GM23338 (cell line): Measurements from ENCODE around the gene RAB21. TPM values are rescaled to one million over a fixed set of nuclear protein-coding genes. Genes with fewer than 3 reads are reported as not detected.

ENCODE experiments used
- ATAC-seq: fragments of 200-7000 bp; cut with Tn5 transposase; 3 replicates; pipeline ENCODE4 v1.9.1; 2020
- DNase-seq: peaks from one replicate; pipeline ENCODE4 v3.0.0-alpha.2; 2015; ENCODE audit warnings: low spot score
- H2AFZ ChIP-seq: fragments of 200-600 bp; sonication (generic); 2 replicates; pipeline ENCODE4 v1.8.0; 2016; ENCODE audit warnings: antibody characterized with exemption, mild to moderate bottlenecking, moderate library complexity
- H3F3A ChIP-seq: fragments of 200-600 bp; sonication (generic); replicated peaks from 2 replicates; pipeline ENCODE4 v1.8.0; 2017; ENCODE audit warnings: antibody characterized with exemption, mixed run types, low read depth
- H3K27ac ChIP-seq: fragments of 200-600 bp; sonication (generic); 2 replicates; pipeline ENCODE4 v1.6.1; 2016; ENCODE audit warnings: low read depth
- H3K27me3 ChIP-seq: fragments of 200-600 bp; sonication (generic); 2 replicates; pipeline ENCODE4 v1.8.0; 2016; ENCODE audit warnings: mild to moderate bottlenecking, mixed run types, moderate library complexity; ENCODE audit not compliant: insufficient read depth
- H3K36me3 ChIP-seq: fragments of 200-600 bp; sonication (generic); 2 replicates; pipeline ENCODE4 v1.8.0; 2016; ENCODE audit warnings: mild to moderate bottlenecking; ENCODE audit not compliant: insufficient read depth
- H3K4me1 ChIP-seq: fragments of 200-600 bp; sonication (generic); 2 replicates; pipeline ENCODE4 v1.8.0; 2016; ENCODE audit warnings: mild to moderate bottlenecking, moderate library complexity; ENCODE audit not compliant: insufficient read depth
- H3K4me2 ChIP-seq: fragments of 200-600 bp; sonication (generic); 2 replicates; pipeline ENCODE4 v1.7.1; 2017; ENCODE audit warnings: mixed run types
- H3K4me3 ChIP-seq: fragments of 200-600 bp; sonication (generic); 2 replicates; pipeline ENCODE4 v1.6.1; 2016; ENCODE audit warnings: mixed run types
- H3K79me2 ChIP-seq: fragments of 200-600 bp; sonication (generic); replicated peaks from 2 replicates; pipeline ENCODE4 v1.8.0; 2017; ENCODE audit warnings: mild to moderate bottlenecking; ENCODE audit not compliant: insufficient read depth
- H3K9me2 ChIP-seq: fragments of 200-600 bp; sonication (generic); 2 replicates; pipeline ENCODE4 v1.8.0; 2017; ENCODE audit not compliant: insufficient read depth
- H4K20me1 ChIP-seq: fragments of 200-600 bp; sonication (generic); replicated peaks from 2 replicates; pipeline ENCODE4 v1.8.0; 2017; ENCODE audit warnings: mild to moderate bottlenecking; ENCODE audit not compliant: insufficient read depth
- H3K27ac Mint-ChIP-seq: 2 replicates; pipeline ENCODE4 v1.8.0; 2020; ENCODE audit warnings: inconsistent platforms, mild to moderate bottlenecking, moderate library complexity, mixed read lengths
- H3K27me3 Mint-ChIP-seq: 3 replicates; pipeline ENCODE4 v1.8.0; 2022; ENCODE audit warnings: low read depth, mild to moderate bottlenecking, moderate library complexity, mixed read lengths, inconsistent platforms; ENCODE audit not compliant: insufficient read depth, poor library complexity
- H3K36me3 Mint-ChIP-seq: 3 replicates; pipeline ENCODE4 v1.8.0; 2021; ENCODE audit warnings: low read depth, mild to moderate bottlenecking, inconsistent platforms, moderate library complexity, mixed read lengths
- H3K4me1 Mint-ChIP-seq: 3 replicates; pipeline ENCODE4 v1.8.0; 2020; ENCODE audit warnings: mild to moderate bottlenecking, inconsistent platforms, mixed read lengths
- H3K4me3 Mint-ChIP-seq: 3 replicates; pipeline ENCODE4 v1.8.0; 2021; ENCODE audit warnings: moderate library complexity, mild to moderate bottlenecking, inconsistent platforms, mixed read lengths
- H3K9me3 Mint-ChIP-seq: 3 replicates; pipeline ENCODE4 v1.8.0; 2020; ENCODE audit warnings: moderate library complexity, mild to moderate bottlenecking, inconsistent platforms, mixed read lengths
- CTCF ChIP-seq, 2 experiments: fragments of 200-600 bp in 1 of 2; sonication (generic) in 1 of 2; conservative IDR thresholded peaks; 2 replicates each; pipeline versions ENCODE4 v1.5.1 to v1.6.1; 2016 to 2017; ENCODE audit warnings: antibody characterized with exemption in 2 of 2, low read depth in 2 of 2, mild to moderate bottlenecking in 2 of 2, moderate library complexity in 1 of 2
- EZH2phosphoT487 ChIP-seq: fragments of 200-600 bp; sonication (generic); IDR thresholded peaks from one replicate; pipeline ENCODE4 v1.8.1; 2018; ENCODE audit warnings: antibody characterized with exemption; ENCODE audit not compliant: unreplicated experiment
- NANOG ChIP-seq: IDR thresholded peaks from 2 replicates; pipeline ENCODE4 v1.6.1; 2016; ENCODE audit warnings: antibody characterized with exemption, borderline replicate concordance
- POLR2AphosphoS5 ChIP-seq: IDR thresholded peaks from 2 replicates; pipeline ENCODE4 v1.6.1; 2016; ENCODE audit warnings: antibody characterized with exemption, low read depth
- STAT1 ChIP-seq: IDR thresholded peaks from one replicate; pipeline ENCODE4 v1.6.1; 2016; ENCODE audit warnings: antibody characterized with exemption; ENCODE audit not compliant: unreplicated experiment
- ZNF114 ChIP-seq: fragments of 250-450 bp; sonication (Bioruptor Pico); IDR thresholded peaks from 2 replicates; pipeline ENCODE4 v1.5.0; 2020; ENCODE audit warnings: mild to moderate bottlenecking, moderate library complexity
- ZNF331 ChIP-seq: fragments of 250-450 bp; sonication (Bioruptor Pico); IDR thresholded peaks from 2 replicates; pipeline ENCODE4 v1.5.0; 2020; ENCODE audit warnings: low read depth, mild to moderate bottlenecking, moderate library complexity
- ZNF462 ChIP-seq: fragments of 250-450 bp; sonication (Bioruptor Pico); IDR thresholded peaks from 2 replicates; pipeline ENCODE4 v1.5.0; 2020; ENCODE audit warnings: mild to moderate bottlenecking, moderate library complexity
- polyA plus RNA-seq: library from polyadenylated mRNA; unstranded; fragments of >200 nt; fragmentation: Nextera tagmentation; extraction: Ambion mirVana; gene quantifications from 2 replicates; pipeline ENCODE4 v1.2.1, GENCODE V29; 2016
- total RNA-seq: library from RNA; depleted of rRNA; stranded (reverse); fragments of >200 nt; shearing (Covaris generic); gene quantifications from 2 replicates; pipeline ENCODE4 v1.2.3, GENCODE V29; 2014
- TF ChIP-seq, protein P1 (sequence below): IDR thresholded peaks from 2 replicates; pipeline ENCODE4 v1.6.1; 2016; ENCODE audit warnings: antibody characterized with exemption

The RAB21 gene
- total and polyA plus RNA-seq, 2 experiments from 2014 or later, result 9.8 to 27.2 TPM

DNA sequence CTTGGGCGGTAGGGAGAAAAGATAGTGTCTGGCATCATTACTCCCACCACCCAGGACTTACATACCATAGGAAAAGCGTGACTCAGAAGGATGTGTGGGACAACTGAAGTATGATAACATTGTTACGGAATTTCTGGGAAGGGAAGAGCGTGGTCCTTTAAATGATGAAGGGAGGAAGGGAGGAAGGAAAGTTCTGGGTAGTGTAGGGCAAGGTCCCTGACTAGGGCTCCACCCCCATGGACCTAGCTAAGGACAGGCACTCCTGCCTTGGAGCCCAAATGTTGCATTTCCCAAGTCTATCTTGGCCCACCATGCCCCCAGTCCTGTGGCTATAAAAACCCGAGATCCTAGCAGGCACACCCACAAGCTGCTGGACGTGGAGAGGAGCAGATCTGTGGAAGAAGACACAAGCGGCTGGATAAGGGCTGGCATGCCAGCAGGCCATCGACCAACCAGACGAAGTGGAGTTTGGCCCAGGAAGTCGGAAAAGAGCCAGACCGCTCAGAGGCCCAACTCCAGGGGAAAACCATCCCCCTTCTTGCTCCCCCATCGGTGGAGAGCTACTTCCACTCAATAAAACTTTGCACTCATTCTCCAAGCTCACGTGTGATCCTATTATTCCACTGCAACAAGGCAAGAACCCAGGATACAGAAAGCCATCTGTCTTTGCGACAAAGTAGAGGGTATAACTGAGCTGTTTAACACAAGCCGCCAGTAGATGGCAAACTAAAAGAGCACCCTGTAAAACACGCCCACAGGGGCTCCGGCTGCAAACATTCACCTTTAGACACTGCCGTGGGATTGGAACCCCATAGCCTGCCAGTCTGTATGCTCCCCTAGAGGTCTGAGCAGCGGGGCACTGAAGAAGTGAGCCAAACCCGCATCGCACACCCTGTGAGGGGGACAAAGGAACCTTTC, 23.0 kb upstream of the RAB21 start:
- DNase-seq, result peak; percentile 76
- Histone ChIP-seq H3K79me2 (no peaks in the 10 kb centered on the region), H3K4me3 (no peak overlapping the region), H3K27ac (no peak overlapping the region), H4K20me1 (no peaks in the 10 kb centered on the region), H3K4me2 (no peak overlapping the region), H3K9me2 (peaks cover 5% of the 10 kb centered on the region; the same call in 1 of the 2 replicates), H3K36me3 (no peaks in the 10 kb centered on the region), H3F3A (no peaks in the 10 kb centered on the region), H3K4me1 (no peaks in the 10 kb centered on the region), H2AFZ (peak overlapping the region; percentile 82), H3K27me3 (no peaks in the 10 kb centered on the region)
- no peaks in the 10 kb centered on the region for H3K9me3 Mint-ChIP-seq
- no peaks in the 10 kb centered on the region for H3K36me3 Mint-ChIP-seq
- no peak overlapping the region for H3K4me3 Mint-ChIP-seq
- H3K27ac Mint-ChIP-seq, result no peak overlapping the region
- H3K4me1 Mint-ChIP-seq, result peaks cover 4% of the 10 kb centered on the region
- peaks cover 2% of the 10 kb centered on the region for H3K27me3 Mint-ChIP-seq
- peak; percentile 99 for ATAC-seq
- peak; percentile 51 to 57 for TF ChIP-seq CTCF (conservative IDR thresholded peaks at IDR 0.05; ENCODE audit: low read depth in 2 of 2)
- no peak for TF ChIP-seq EZH2phosphoT487

DNA sequence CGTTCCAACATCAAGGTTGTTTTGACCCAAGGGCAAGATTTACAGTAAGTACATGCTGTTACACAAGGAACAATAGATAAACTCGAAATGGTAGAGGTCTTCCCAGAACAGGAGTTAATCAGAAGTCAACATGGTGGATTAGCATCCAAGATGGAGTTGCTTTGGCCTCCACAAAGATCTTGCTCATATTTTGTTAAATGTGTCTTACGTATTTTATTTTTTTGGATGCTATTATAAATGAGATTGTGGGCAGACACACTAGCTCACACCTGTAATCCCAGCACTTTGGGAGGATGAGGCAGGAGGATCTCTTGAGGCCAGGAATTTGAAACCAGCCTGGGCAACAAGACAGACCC, 22.3 kb upstream of the RAB21 start:
- H2AFZ ChIP-seq, result peak overlapping the region; percentile 82
- no peak for TF ChIP-seq CTCF (conservative IDR thresholded peaks at IDR 0.05; ENCODE audit: low read depth in 2 of 2)
- TF ChIP-seq, protein P1, sequence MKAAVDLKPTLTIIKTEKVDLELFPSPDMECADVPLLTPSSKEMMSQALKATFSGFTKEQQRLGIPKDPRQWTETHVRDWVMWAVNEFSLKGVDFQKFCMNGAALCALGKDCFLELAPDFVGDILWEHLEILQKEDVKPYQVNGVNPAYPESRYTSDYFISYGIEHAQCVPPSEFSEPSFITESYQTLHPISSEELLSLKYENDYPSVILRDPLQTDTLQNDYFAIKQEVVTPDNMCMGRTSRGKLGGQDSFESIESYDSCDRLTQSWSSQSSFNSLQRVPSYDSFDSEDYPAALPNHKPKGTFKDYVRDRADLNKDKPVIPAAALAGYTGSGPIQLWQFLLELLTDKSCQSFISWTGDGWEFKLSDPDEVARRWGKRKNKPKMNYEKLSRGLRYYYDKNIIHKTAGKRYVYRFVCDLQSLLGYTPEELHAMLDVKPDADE, result no peak
- no peak for TF ChIP-seq NANOG
- no peak for TF ChIP-seq ZNF462 (CRISPR knock-in tag)
- no peak for TF ChIP-seq POLR2AphosphoS5
- no peak for TF ChIP-seq ZNF331 (CRISPR knock-in tag)
- TF ChIP-seq STAT1, result no peak
- TF ChIP-seq ZNF114 (CRISPR knock-in tag), result no peak

More for the DNA sequence above, 22.3 kb upstream of the RAB21 start:
- H3K9me3 Mint-ChIP-seq, result no peaks in the 10 kb centered on the region
- Histone ChIP-seq H3F3A (no peaks in the 10 kb centered on the region), H4K20me1 (no peaks in the 10 kb centered on the region), H3K4me3 (no peak overlapping the region), H3K36me3 (no peaks in the 10 kb centered on the region), H3K9me2 (peaks cover 5% of the 10 kb centered on the region; the same call in 1 of the 2 replicates), H3K27me3 (no peaks in the 10 kb centered on the region), H3K4me2 (no peak overlapping the region), H3K27ac (no peak overlapping the region), H3K4me1 (0 out of 2 replicates have a peak, but pooled peaks cover 2% of the 10 kb centered on the region), H3K79me2 (no peaks in the 10 kb centered on the region)
- H3K27ac Mint-ChIP-seq, result no peak overlapping the region
- no peak for DNase-seq
- ATAC-seq, result no peak
- H3K4me1 Mint-ChIP-seq, result peaks cover 5% of the 10 kb centered on the region
- H3K4me3 Mint-ChIP-seq, result no peak overlapping the region
- no peaks in the 10 kb centered on the region for H3K36me3 Mint-ChIP-seq
- H3K27me3 Mint-ChIP-seq, result peaks cover 2% of the 10 kb centered on the region
